ENCODE results near the gene EFNA3. TPM values are rescaled to one million over a fixed set of nuclear protein-coding genes. Genes with fewer than 3 reads are reported as not detected.

The EFNA3 gene
- polyA plus RNA-seq, 3 donors: 0.45 to 1.7 (median 0.92) TPM

DNA sequence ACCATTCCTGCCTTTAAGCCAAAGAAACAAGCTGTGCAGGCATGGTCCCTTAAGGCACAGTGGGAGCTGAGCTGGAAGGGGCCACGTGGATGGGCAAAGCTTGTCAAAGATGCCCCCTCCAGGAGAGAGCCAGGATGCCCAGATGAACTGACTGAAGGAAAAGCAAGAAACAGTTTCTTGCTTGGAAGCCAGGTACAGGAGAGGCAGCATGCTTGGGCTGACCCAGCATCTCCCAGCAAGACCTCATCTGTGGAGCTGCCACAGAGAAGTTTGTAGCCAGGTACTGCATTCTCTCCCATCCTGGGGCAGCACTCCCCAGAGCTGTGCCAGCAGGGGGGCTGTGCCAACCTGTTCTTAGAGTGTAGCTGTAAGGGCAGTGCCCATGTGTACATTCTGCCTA is 55.7 kb downstream of the EFNA3 start:
- peaks cover 0 to 11% of the 10 kb centered on the region in 2 donors for H3K36me3 ChIP-seq (replicated peaks in 1 of 2; ENCODE audit: control insufficient read depth in 1 of 2, insufficient read depth in 2 of 2, low read length in 2 of 2)
- Mint-ChIP-seq H3K9me3 (peaks cover 0 to 7% (median 0%) of the 10 kb centered on the region in 7 donors), H3K27ac (peak overlapping the region; percentile 99 to 100 (median 100)), H3K4me1 (peaks cover 42% of the 10 kb centered on the region), H3K36me3 (peaks cover 15 to 19% of the 10 kb centered on the region in 2 donors), H3K27me3 (ENCODE audit: low read depth in 3 of 3) (peaks cover 18 to 28% (median 28%) of the 10 kb centered on the region in 3 donors), H3K4me3 (peak overlapping the region in 1 of 2 donors; percentile 97)
- H4K20me1 ChIP-seq (ENCODE audit: insufficient read depth, low read length): peaks cover 7% of the 10 kb centered on the region
- peak overlapping the region in 1 of 2 donors; percentile 97 for H3K27ac ChIP-seq (ENCODE audit: low read depth in 1 of 2, low read length in 2 of 2)
- intact Hi-C loops (cut with micrococcal nuclease): loop anchor here in 1 of 2 donors (5.0 kb wide), 1 partner anchor 47 kb away; no protein-coding TSS in a partner anchor
- H3K4me2 ChIP-seq (replicated peaks; ENCODE audit: extremely low read depth, low read length, poor library complexity, severe bottlenecking): peak overlapping the region; percentile 84
- H3K27me3 ChIP-seq (ENCODE audit: control insufficient read depth in 2 of 2, insufficient read depth in 2 of 2, low read length in 2 of 2): peaks cover 11 to 21% of the 10 kb centered on the region in 2 donors
- no peak overlapping the region for H2AFZ ChIP-seq (ENCODE audit: insufficient read depth, low read depth, low read length, poor library complexity, severe bottlenecking)
- TF ChIP-seq, protein P1, sequence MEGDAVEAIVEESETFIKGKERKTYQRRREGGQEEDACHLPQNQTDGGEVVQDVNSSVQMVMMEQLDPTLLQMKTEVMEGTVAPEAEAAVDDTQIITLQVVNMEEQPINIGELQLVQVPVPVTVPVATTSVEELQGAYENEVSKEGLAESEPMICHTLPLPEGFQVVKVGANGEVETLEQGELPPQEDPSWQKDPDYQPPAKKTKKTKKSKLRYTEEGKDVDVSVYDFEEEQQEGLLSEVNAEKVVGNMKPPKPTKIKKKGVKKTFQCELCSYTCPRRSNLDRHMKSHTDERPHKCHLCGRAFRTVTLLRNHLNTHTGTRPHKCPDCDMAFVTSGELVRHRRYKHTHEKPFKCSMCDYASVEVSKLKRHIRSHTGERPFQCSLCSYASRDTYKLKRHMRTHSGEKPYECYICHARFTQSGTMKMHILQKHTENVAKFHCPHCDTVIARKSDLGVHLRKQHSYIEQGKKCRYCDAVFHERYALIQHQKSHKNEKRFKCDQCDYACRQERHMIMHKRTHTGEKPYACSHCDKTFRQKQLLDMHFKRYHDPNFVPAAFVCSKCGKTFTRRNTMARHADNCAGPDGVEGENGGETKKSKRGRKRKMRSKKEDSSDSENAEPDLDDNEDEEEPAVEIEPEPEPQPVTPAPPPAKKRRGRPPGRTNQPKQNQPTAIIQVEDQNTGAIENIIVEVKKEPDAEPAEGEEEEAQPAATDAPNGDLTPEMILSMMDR (IDR thresholded peaks at IDR 0.05): no peak
- H3K4me1 ChIP-seq (ENCODE audit: control insufficient read depth in 1 of 2, insufficient read depth in 2 of 2, low read length in 2 of 2): peaks cover 23 to 39% of the 10 kb centered on the region in 2 donors
- WGBS (ENCODE audit: insufficient coverage): 76% methylated on average over 1 of the region's 1 CpG
- H3K9me3 ChIP-seq (replicated peaks in 1 of 2; ENCODE audit: control insufficient read depth in 1 of 2, insufficient read depth in 1 of 2, low read length in 2 of 2): peaks cover 0 to 2% of the 10 kb centered on the region in 2 donors
- no peak overlapping the region for H3K9ac ChIP-seq (ENCODE audit: insufficient read depth, low read length, poor library complexity, severe bottlenecking)
- peak overlapping the region in 1 of 3 experiments; percentile 79 for H3K4me3 ChIP-seq (replicated peaks in 1 of 3; ENCODE audit: low read depth in 2 of 3, low read length in 3 of 3)
- no peak for DNase-seq
- peaks cover 27% of the 10 kb centered on the region for H3K79me2 ChIP-seq (ENCODE audit: insufficient read depth, low read length)

DNA sequence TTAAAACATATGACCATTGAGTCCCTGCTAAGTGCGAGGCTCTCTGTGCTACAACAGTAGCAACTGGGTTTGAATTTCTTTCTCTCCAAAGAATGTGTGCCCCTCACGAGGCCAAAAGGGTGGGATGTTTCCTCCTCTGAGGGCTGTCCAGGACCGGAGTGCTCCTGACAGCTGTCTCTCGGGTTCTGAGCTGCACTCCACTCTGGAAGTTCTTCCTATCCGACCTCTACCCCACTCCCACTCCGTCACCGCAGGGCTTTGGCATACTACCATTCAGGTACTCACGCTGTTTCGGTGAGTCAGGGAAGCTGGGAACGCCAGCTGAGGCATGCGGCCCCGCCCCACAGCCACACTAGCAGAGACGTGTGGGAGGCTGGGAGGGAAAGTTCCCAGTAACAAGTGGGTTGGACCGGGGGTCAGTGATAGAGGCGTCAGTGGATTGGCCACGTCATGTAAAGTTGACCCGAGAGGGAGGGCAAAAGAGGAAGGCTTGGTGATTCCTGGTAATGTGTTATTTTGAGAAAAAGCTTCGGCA is 56.3 kb downstream of the EFNA3 start:
- peaks cover 0 to 11% of the 10 kb centered on the region in 2 donors for H3K36me3 ChIP-seq (replicated peaks in 1 of 2; ENCODE audit: control insufficient read depth in 1 of 2, insufficient read depth in 2 of 2, low read length in 2 of 2)
- TF ChIP-seq, protein P1 (IDR thresholded peaks at IDR 0.05): no peak
- Mint-ChIP-seq H3K27me3 (ENCODE audit: low read depth in 3 of 3) (peaks cover 12 to 23% (median 22%) of the 10 kb centered on the region in 3 donors), H3K36me3 (peaks cover 12 to 19% of the 10 kb centered on the region in 2 donors), H3K4me3 (peak overlapping the region; percentile 97 to 99), H3K27ac (peak overlapping the region; percentile 99 to 100 (median 100)), H3K4me1 (peaks cover 42% of the 10 kb centered on the region), H3K9me3 (peaks cover 0 to 2% (median 0%) of the 10 kb centered on the region in 7 donors)
- 32% methylated on average over 13 of the region's 18 CpGs for WGBS (ENCODE audit: insufficient coverage)
- peak overlapping the region; percentile 97 to 99 for H3K27ac ChIP-seq (ENCODE audit: low read depth in 1 of 2, low read length in 2 of 2)
- H3K27me3 ChIP-seq (ENCODE audit: control insufficient read depth in 2 of 2, insufficient read depth in 2 of 2, low read length in 2 of 2): peaks cover 5 to 15% of the 10 kb centered on the region in 2 donors
- H3K4me2 ChIP-seq (replicated peaks; ENCODE audit: extremely low read depth, low read length, poor library complexity, severe bottlenecking): peak overlapping the region; percentile 84
- DNase-seq: peak; percentile 88 to 98 (median 91)
- H3K4me1 ChIP-seq (ENCODE audit: control insufficient read depth in 1 of 2, insufficient read depth in 2 of 2, low read length in 2 of 2): peaks cover 29 to 42% of the 10 kb centered on the region in 2 donors
- H3K4me3 ChIP-seq (replicated peaks in 1 of 3; ENCODE audit: low read depth in 2 of 3, low read length in 3 of 3): peak overlapping the region; percentile 75 to 84 (median 79)
- H3K9ac ChIP-seq (ENCODE audit: insufficient read depth, low read length, poor library complexity, severe bottlenecking): peak overlapping the region; percentile 92
- no peaks in the 10 kb centered on the region for H3K9me3 ChIP-seq (replicated peaks in 1 of 2; ENCODE audit: control insufficient read depth in 1 of 2, insufficient read depth in 1 of 2, low read length in 2 of 2)
- peaks cover 7% of the 10 kb centered on the region for H4K20me1 ChIP-seq (ENCODE audit: insufficient read depth, low read length)
- intact Hi-C loops (cut with micrococcal nuclease): loop anchor here in 1 of 2 donors (5.0 kb wide), 2 partner anchors 37 to 48 kb away; partner anchors contain the start of genes KRTCAP2 and TRIM46
- H3K79me2 ChIP-seq (ENCODE audit: insufficient read depth, low read length): peaks cover 33% of the 10 kb centered on the region
- H2AFZ ChIP-seq (ENCODE audit: insufficient read depth, low read depth, low read length, poor library complexity, severe bottlenecking): peak overlapping the region; percentile 20

Measured in CD14-positive monocyte (primary cell).